ENCODE measurements around the gene KCNQ5.

- no peak for TF ChIP-seq CTCF (IDR thresholded peaks at IDR 0.05; ENCODE audit: low read depth, low read length)
- TF ChIP-seq EZH2phosphoT487 (IDR thresholded peaks at IDR 0.05; ENCODE audit: low read depth), result no peak
Observed at GRCh38 chr6:73121421-73121993, 499.6 kb downstream of the KCNQ5 start.
